ENCODE results near the gene STRN3.

The STRN3 gene

GRCh38 chr14:31020834-31021575 lies 5.2 kb downstream of the STRN3 start:
- Histone ChIP-seq H3K9me3 (ENCODE audit: low read length) (no peaks in the 10 kb centered on the region), H3K36me3 (ENCODE audit: insufficient read depth, low read length) (peaks cover 39% of the 10 kb centered on the region), H3K27me3 (ENCODE audit: insufficient read depth, low read length) (no peaks in the 10 kb centered on the region), H3K4me3 (ENCODE audit: low read depth, low read length, poor library complexity, severe bottlenecking) (no peak overlapping the region), H4K20me1 (ENCODE audit: insufficient read depth, low read length) (no peaks in the 10 kb centered on the region), H2AFZ (ENCODE audit: low read length) (no peak overlapping the region), H3K9me2 (ENCODE audit: low read depth, low read length) (no peaks in the 10 kb centered on the region), H3K79me2 (ENCODE audit: insufficient read depth, low read length) (peaks cover 92% of the 10 kb centered on the region), H3K4me1 (ENCODE audit: insufficient read depth, low read length, severe bottlenecking) (peaks cover 25% of the 10 kb centered on the region), H3F3A (ENCODE audit: insufficient read depth, low read length) (no peaks in the 10 kb centered on the region), H3K9ac (ENCODE audit: low read length) (no peak overlapping the region), H3K27ac (ENCODE audit: low read depth, low read length, poor library complexity, severe bottlenecking) (no peak overlapping the region), H3K4me2 (ENCODE audit: low read length) (no peak overlapping the region)
- TF ChIP-seq EZH2 (IDR thresholded peaks at IDR 0.05; ENCODE audit: borderline replicate concordance, low read length): no peak
- TF ChIP-seq, protein P1, sequence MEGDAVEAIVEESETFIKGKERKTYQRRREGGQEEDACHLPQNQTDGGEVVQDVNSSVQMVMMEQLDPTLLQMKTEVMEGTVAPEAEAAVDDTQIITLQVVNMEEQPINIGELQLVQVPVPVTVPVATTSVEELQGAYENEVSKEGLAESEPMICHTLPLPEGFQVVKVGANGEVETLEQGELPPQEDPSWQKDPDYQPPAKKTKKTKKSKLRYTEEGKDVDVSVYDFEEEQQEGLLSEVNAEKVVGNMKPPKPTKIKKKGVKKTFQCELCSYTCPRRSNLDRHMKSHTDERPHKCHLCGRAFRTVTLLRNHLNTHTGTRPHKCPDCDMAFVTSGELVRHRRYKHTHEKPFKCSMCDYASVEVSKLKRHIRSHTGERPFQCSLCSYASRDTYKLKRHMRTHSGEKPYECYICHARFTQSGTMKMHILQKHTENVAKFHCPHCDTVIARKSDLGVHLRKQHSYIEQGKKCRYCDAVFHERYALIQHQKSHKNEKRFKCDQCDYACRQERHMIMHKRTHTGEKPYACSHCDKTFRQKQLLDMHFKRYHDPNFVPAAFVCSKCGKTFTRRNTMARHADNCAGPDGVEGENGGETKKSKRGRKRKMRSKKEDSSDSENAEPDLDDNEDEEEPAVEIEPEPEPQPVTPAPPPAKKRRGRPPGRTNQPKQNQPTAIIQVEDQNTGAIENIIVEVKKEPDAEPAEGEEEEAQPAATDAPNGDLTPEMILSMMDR (IDR thresholded peaks at IDR 0.05; ENCODE audit: low read length): no peak

GRCh38 chr14:31018057-31018645 lies 8.0 kb downstream of the STRN3 start:
- peaks cover 5% of the 10 kb centered on the region for H3K4me1 ChIP-seq (ENCODE audit: insufficient read depth, low read length, severe bottlenecking)
- H3K36me3 ChIP-seq (ENCODE audit: insufficient read depth, low read length): peaks cover 39% of the 10 kb centered on the region
- H3K4me2 ChIP-seq (ENCODE audit: low read length): no peak overlapping the region
- no peaks in the 10 kb centered on the region for H3K27me3 ChIP-seq (ENCODE audit: insufficient read depth, low read length)
- no peaks in the 10 kb centered on the region for H3F3A ChIP-seq (ENCODE audit: insufficient read depth, low read length)
- H3K9ac ChIP-seq (ENCODE audit: low read length): no peak overlapping the region
- H3K27ac ChIP-seq (ENCODE audit: low read depth, low read length, poor library complexity, severe bottlenecking): no peak overlapping the region
- no peak overlapping the region for H3K4me3 ChIP-seq (ENCODE audit: low read depth, low read length, poor library complexity, severe bottlenecking)
- H3K9me3 ChIP-seq (ENCODE audit: low read length): no peaks in the 10 kb centered on the region
- H4K20me1 ChIP-seq (ENCODE audit: insufficient read depth, low read length): no peaks in the 10 kb centered on the region
- H3K9me2 ChIP-seq (ENCODE audit: low read depth, low read length): no peaks in the 10 kb centered on the region
- TF ChIP-seq, protein P1 (IDR thresholded peaks at IDR 0.05; ENCODE audit: low read length): no peak
- TF ChIP-seq EZH2 (IDR thresholded peaks at IDR 0.05; ENCODE audit: borderline replicate concordance, low read length): no peak
- no peak overlapping the region for H2AFZ ChIP-seq (ENCODE audit: low read length)
- peaks cover 89% of the 10 kb centered on the region for H3K79me2 ChIP-seq (ENCODE audit: insufficient read depth, low read length)

- Histone ChIP-seq H2AFZ (ENCODE audit: low read length) (no peak overlapping the region), H3K9ac (ENCODE audit: low read length) (no peak overlapping the region), H3K79me2 (ENCODE audit: insufficient read depth, low read length) (peaks cover 86% of the 10 kb centered on the region), H3K4me1 (ENCODE audit: insufficient read depth, low read length, severe bottlenecking) (no peaks in the 10 kb centered on the region), H4K20me1 (ENCODE audit: insufficient read depth, low read length) (no peaks in the 10 kb centered on the region), H3K27me3 (ENCODE audit: insufficient read depth, low read length) (no peaks in the 10 kb centered on the region), H3K9me2 (ENCODE audit: low read depth, low read length) (no peaks in the 10 kb centered on the region), H3F3A (ENCODE audit: insufficient read depth, low read length) (no peaks in the 10 kb centered on the region), H3K4me2 (ENCODE audit: low read length) (no peak overlapping the region), H3K36me3 (ENCODE audit: insufficient read depth, low read length) (peaks cover 28% of the 10 kb centered on the region; the same call in 1 of the 2 replicates), H3K27ac (ENCODE audit: low read depth, low read length, poor library complexity, severe bottlenecking) (no peak overlapping the region), H3K9me3 (ENCODE audit: low read length) (no peaks in the 10 kb centered on the region), H3K4me3 (ENCODE audit: low read depth, low read length, poor library complexity, severe bottlenecking) (no peak overlapping the region)
- no peak for TF ChIP-seq EZH2 (IDR thresholded peaks at IDR 0.05; ENCODE audit: borderline replicate concordance, low read length)
- TF ChIP-seq, protein P1 (IDR thresholded peaks at IDR 0.05; ENCODE audit: low read length): no peak
These were observed 12.3 kb downstream of the STRN3 start for GRCh38 chr14:31013841-31014240.

Data from OCI-LY1 (cell line).